MG63 (cell line): ENCODE results near the gene SLC6A11. TPM values are rescaled to one million over a fixed set of nuclear protein-coding genes. Genes with fewer than 3 reads are reported as not detected.
A peak's percentile ranks its signal among the peaks of the same experiment; 100 is the strongest.

Source experiments
- DNase-seq: peaks from one replicate; pipeline ENCODE4 v3.0.0-alpha.2; 2020
- H3K27me3 ChIP-seq: fragments of 250-450 bp; sonication (Bioruptor Pico); 2 replicates; pipeline ENCODE4 v1.5.1; 2020; ENCODE audit warnings: mild to moderate bottlenecking, moderate library complexity
- H3K36me3 ChIP-seq: fragments of 250-450 bp; sonication (Bioruptor Pico); 2 replicates; pipeline ENCODE4 v1.5.1; 2020; ENCODE audit warnings: mild to moderate bottlenecking, moderate library complexity
- H3K4me3 ChIP-seq: fragments of 250-450 bp; sonication (Bioruptor Pico); 2 replicates; pipeline ENCODE4 v1.5.1; 2020; ENCODE audit warnings: mild to moderate bottlenecking, moderate library complexity
- H3K9me3 ChIP-seq: fragments of 250-450 bp; sonication (Bioruptor Pico); 2 replicates; pipeline ENCODE4 v1.5.1; 2020; ENCODE audit warnings: mild to moderate bottlenecking, moderate library complexity
- total RNA-seq: library from RNA; depleted of rRNA; stranded (reverse); fragments of >200 nt; shearing (Covaris generic); gene quantifications from 2 replicates; pipeline ENCODE4 v1.2.3, GENCODE V29; 2014; ENCODE audit warnings: low replicate concordance

Gene SLC6A11
- total RNA-seq, 1 experiment from 2014 or later = 0.95 TPM

DNA sequence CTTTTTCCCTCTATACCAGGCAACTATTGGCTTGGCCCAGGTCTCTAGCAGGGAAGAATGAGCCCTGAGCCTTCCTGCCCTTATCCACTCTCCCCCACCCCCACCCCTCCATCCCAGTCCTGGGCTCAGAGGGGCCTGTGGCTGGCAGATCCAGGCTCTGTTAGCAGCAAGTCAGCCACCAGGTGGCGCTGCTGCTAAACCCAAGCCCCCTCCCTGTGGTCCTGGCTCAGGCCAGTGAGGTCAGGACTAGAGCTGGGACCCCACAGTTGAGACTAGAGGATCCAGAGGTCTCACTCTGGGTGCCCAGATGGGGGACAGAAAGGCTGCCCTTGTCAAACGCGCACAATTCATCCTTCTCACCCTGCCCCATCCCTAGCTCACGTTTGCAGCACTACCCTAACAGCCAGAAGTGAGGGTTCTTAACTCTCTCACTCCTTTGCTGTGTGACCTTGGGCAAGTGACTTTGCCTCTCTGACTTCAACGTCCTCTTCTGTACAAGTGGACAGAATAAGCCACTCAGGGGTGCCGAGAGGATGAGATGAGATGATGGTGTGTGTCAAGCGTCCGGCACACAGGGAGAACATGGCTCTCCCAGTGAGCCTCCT is 129.8 kb downstream of the SLC6A11 start:
- Histone ChIP-seq H3K9me3 (0 out of 2 replicates have a peak, but pooled peaks cover 2% of the 10 kb centered on the region), H3K36me3 (no peaks in the 10 kb centered on the region)
- DNase-seq = peak; percentile 41

GRCh38 chr3:10946526-10946925 is 130.5 kb downstream of the SLC6A11 start:
- no peak overlapping the region for H3K4me3 ChIP-seq
- H3K27me3 ChIP-seq = no peaks in the 10 kb centered on the region
- no peaks in the 10 kb centered on the region for H3K36me3 ChIP-seq
- no peak for DNase-seq
- H3K9me3 ChIP-seq = 0 out of 2 replicates have a peak, but pooled peaks cover 2% of the 10 kb centered on the region

More for the DNA sequence above, 129.8 kb downstream of the SLC6A11 start:
- Histone ChIP-seq H3K27me3 (no peaks in the 10 kb centered on the region), H3K4me3 (no peak overlapping the region)

- no peaks in the 10 kb centered on the region for H3K27me3 ChIP-seq
- DNase-seq = no peak
- H3K9me3 ChIP-seq = no peaks in the 10 kb centered on the region
- H3K36me3 ChIP-seq = no peaks in the 10 kb centered on the region
- H3K4me3 ChIP-seq = no peak overlapping the region
Measured at GRCh38 chr3:10948326-10948725, 132.3 kb downstream of the SLC6A11 start.

DNA sequence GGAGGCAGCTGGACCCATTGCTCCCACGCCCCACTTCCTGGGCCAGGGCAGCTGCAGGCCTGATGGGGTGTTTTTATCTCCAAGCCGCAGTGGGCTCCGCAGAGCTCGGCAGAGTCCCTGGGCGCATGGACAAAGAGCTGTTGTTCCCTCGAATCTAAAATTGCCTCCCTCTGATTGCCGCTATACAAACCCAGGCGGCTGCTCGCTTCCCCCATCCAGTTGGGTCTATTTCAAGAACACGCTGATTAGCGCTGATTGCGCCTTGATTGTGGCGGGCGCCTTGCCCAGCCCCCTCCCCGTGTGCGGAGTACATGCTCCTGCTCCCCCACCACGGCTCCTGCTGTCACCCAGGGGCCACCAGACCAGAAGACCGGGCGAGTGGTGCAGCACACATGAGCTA is 133.2 kb downstream of the SLC6A11 start:
- Histone ChIP-seq H3K9me3 (no peaks in the 10 kb centered on the region), H3K27me3 (no peaks in the 10 kb centered on the region), H3K4me3 (no peak overlapping the region), H3K36me3 (no peaks in the 10 kb centered on the region)
- DNase-seq = no peak

GRCh38 chr3:10950476-10951294 is 134.7 kb downstream of the SLC6A11 start:
- H3K9me3 ChIP-seq = no peaks in the 10 kb centered on the region
- no peaks in the 10 kb centered on the region for H3K27me3 ChIP-seq
- peak; percentile 27 for DNase-seq
- H3K36me3 ChIP-seq = no peaks in the 10 kb centered on the region
- H3K4me3 ChIP-seq = peak overlapping the region; percentile 10; the same call in 1 of the 2 replicates

DNA sequence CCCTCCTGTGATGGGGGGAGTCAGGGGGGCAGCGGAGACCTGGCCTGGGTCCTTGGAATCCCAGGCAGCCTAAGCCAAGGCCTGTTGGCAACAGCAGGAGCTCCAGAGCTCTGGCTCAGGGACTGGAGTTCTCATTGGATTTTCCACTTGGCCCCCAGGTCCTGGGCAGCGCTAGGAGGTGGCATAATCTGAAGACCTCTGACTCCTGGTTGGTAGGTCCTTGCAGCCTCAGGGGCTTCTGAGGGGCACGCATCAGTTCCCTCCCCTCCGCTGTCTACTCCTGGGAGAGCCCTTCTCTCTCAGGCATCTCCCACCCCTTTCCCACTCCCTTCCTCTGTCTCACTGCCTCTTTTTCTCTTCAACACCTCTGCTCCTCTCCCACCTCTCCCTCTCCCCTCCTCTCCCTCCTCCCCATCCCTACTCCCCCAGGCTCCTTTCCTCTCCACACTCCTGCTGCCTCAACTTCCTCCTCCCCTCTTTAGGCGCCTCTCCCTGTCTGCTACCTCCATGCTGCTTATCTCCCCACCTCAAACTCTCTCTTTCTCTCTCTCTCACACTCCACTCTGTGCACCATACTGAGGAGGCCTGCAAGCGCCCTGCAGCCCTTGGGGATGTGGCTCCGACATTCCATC is 135.4 kb downstream of the SLC6A11 start:
- Histone ChIP-seq H3K4me3 (no peak overlapping the region; the same call in 1 of the 2 replicates), H3K27me3 (no peaks in the 10 kb centered on the region), H3K36me3 (no peaks in the 10 kb centered on the region), H3K9me3 (no peaks in the 10 kb centered on the region)
- no peak for DNase-seq

GRCh38 chr3:10952525-10952924 is 136.5 kb downstream of the SLC6A11 start:
- no peak overlapping the region for H3K4me3 ChIP-seq
- no peak for DNase-seq
- H3K27me3 ChIP-seq = no peaks in the 10 kb centered on the region
- H3K9me3 ChIP-seq = no peaks in the 10 kb centered on the region
- H3K36me3 ChIP-seq = no peaks in the 10 kb centered on the region

DNA sequence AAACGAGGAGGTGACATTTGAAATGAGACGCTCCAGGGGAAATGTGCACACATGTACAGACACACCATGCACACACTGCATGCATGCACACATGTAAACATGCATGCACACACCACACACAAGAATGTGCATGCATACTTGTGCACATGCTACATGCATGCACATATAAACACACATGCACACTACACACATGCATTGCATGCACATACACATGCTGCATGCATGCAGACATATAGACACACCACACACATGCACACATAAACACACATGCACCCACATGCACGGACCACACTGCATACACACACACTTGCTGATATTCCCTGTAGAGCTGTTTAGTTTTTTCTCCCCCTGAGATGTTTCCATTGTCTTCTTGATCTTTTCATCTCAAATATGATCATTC is 138.7 kb downstream of the SLC6A11 start:
- Histone ChIP-seq H3K36me3 (no peaks in the 10 kb centered on the region), H3K27me3 (no peaks in the 10 kb centered on the region)
- DNase-seq = no peak

GRCh38 chr3:10955711-10956453 is 139.9 kb downstream of the SLC6A11 start:
- no peak for DNase-seq
- no peak overlapping the region for H3K4me3 ChIP-seq
- no peaks in the 10 kb centered on the region for H3K36me3 ChIP-seq
- H3K27me3 ChIP-seq = no peaks in the 10 kb centered on the region
- no peaks in the 10 kb centered on the region for H3K9me3 ChIP-seq

More for the DNA sequence above, 138.7 kb downstream of the SLC6A11 start:
- H3K9me3 ChIP-seq = no peaks in the 10 kb centered on the region
- no peak overlapping the region for H3K4me3 ChIP-seq

DNA sequence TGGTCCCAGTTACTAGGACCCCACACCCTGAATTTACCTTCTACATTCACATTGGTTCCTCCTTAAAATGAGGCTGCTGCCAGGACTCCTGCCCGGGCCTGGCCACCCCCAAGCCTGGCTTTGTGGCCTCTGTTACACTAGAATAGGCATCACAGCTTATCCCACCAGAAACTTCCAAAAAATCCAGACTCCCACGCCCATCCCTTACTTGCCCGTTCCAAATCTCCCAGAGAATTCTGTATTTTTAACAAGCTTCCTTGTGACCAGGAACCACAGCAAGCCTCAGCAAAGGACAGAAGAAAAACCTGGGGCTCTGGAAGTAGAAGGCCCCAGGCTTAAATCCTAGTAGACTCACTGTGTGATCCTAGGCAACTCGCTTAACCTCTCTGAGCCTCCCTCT is 140.5 kb downstream of the SLC6A11 start:
- Histone ChIP-seq H3K27me3 (no peaks in the 10 kb centered on the region), H3K4me3 (no peak overlapping the region), H3K36me3 (no peaks in the 10 kb centered on the region), H3K9me3 (no peaks in the 10 kb centered on the region)
- DNase-seq = no peak

DNA sequence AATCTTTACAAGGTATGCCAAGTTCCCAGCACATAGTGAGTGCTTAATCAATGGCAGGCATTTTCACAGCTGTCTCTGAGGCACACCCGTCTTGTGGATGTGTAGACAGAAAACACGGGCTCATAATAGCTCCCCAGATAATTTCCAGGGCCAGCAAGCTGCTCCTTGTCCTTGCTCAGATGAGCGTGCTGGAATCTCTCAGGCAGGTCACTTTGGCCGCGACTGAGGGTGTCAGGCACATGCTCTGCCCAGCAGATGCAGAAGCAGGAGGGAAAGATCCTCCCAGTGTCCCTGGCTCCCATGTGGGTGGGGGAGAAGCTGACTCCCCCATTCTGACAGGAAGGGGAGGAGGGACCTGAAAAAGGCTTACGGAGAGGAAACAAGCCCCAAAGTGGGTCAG is 141.0 kb downstream of the SLC6A11 start:
- H3K9me3 ChIP-seq = no peaks in the 10 kb centered on the region

GRCh38 chr3:10957976-10958749 is 142.1 kb downstream of the SLC6A11 start:
- no peaks in the 10 kb centered on the region for H3K27me3 ChIP-seq
- no peaks in the 10 kb centered on the region for H3K36me3 ChIP-seq
- DNase-seq = no peak

More for the DNA sequence above, 141.0 kb downstream of the SLC6A11 start:
- Histone ChIP-seq H3K4me3 (no peak overlapping the region), H3K27me3 (no peaks in the 10 kb centered on the region), H3K36me3 (no peaks in the 10 kb centered on the region)
- no peak for DNase-seq

GRCh38 chr3:10960255-10960654 is 144.2 kb downstream of the SLC6A11 start:
- no peaks in the 10 kb centered on the region for H3K27me3 ChIP-seq
- H3K4me3 ChIP-seq = no peak overlapping the region
- no peaks in the 10 kb centered on the region for H3K36me3 ChIP-seq
- no peak for DNase-seq
- H3K9me3 ChIP-seq = no peaks in the 10 kb centered on the region

More at GRCh38 chr3:10957976-10958749, 142.1 kb downstream of the SLC6A11 start:
- Histone ChIP-seq H3K9me3 (no peaks in the 10 kb centered on the region), H3K4me3 (no peak overlapping the region)

GRCh38 chr3:10961921-10962320 is 145.9 kb downstream of the SLC6A11 start:
- Histone ChIP-seq H3K36me3 (no peaks in the 10 kb centered on the region), H3K9me3 (no peaks in the 10 kb centered on the region), H3K27me3 (no peaks in the 10 kb centered on the region), H3K4me3 (no peak overlapping the region)
- DNase-seq = no peak

- DNase-seq = no peak
- no peaks in the 10 kb centered on the region for H3K36me3 ChIP-seq
Measured at GRCh38 chr3:10962481-10963036, 146.5 kb downstream of the SLC6A11 start.

More at GRCh38 chr3:10962481-10963036, 146.5 kb downstream of the SLC6A11 start:
- no peaks in the 10 kb centered on the region for H3K27me3 ChIP-seq
- no peaks in the 10 kb centered on the region for H3K9me3 ChIP-seq
- no peak overlapping the region for H3K4me3 ChIP-seq
